ENCODE data around the gene CWF19L1.

GRCh38 chr10:100204370-100204769 lies 63.1 kb downstream of the CWF19L1 start:
- TF ChIP-seq CTCF (conservative IDR thresholded peaks at IDR 0.05; ENCODE audit: low read length), result no peak
- no peak for TF ChIP-seq EZH2phosphoT487 (IDR thresholded peaks at IDR 0.05; ENCODE audit: borderline replicate concordance)

Data from Loucy (cell line).